Stimulated activated CD8-positive, alpha-beta memory T cell treated with anti-CD3 and anti-CD28 coated beads, Interleukin-15, amount 100 ng/mL, for 48 hours (primary cell): ENCODE results near the gene TNFRSF12A.
A peak's percentile ranks its signal among the peaks of the same experiment; 100 is the strongest.

Source experiments
- DNase-seq, 2 donors: peaks; one replicate each; pipeline ENCODE4 v3.0.0-alpha.2; 2020; ENCODE audit warnings: low read depth in 2 of 2

Gene TNFRSF12A

DNA sequence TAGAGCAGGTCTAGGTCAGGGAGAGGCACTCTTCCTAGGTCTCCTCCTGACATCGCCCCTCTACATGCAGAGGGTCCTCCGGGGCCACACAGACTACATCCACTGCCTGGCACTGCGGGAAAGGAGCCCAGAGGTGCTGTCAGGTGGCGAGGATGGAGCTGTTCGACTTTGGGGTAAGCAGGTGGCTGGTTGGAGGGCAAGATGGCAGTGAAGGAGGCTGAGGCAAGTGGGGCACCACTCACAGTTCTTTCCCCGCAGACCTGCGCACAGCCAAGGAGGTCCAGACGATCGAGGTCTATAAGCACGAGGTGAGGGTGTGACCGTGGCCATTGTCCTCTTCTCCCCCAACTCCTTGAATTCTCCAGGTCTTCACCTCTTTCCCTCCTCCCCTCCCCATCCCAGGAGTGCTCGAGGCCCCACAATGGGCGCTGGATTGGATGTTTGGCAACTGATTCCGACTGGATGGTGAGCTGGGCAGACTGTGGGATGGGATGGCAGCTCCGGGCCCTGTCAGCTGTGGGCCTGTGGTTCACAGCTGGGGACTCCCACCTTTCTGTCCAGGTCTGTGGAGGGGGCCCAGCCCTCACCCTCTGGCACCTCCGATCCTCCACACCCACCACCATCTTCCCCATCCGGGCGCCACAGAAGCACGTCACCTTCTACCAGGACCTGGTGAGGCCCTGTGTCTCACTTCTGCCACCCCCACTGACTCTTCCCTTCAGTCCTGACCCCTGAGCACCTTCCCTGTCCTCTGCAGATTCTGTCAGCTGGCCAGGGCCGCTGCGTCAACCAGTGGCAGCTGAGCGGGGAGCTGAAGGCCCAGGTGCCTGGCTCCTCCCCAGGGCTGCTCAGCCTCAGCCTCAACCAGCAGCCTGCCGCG is 6.7 kb downstream of the TNFRSF12A start:
- no peak for DNase-seq

DNA sequence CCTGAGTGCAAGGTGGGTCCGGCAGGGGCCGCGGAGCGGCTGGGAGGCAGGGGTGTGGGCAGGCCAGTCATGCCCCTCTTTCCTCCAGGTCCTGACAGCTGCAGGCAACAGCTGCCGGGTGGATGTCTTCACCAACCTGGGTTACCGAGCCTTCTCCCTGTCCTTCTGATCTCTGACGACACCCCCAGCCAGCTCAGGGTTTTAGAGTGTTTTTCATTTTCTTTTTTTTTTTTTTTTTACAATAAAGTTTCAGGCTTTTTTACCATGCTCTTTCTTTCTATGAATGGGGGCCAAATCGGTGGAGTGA is 7.3 kb downstream of the TNFRSF12A start:
- no peak for DNase-seq

DNA sequence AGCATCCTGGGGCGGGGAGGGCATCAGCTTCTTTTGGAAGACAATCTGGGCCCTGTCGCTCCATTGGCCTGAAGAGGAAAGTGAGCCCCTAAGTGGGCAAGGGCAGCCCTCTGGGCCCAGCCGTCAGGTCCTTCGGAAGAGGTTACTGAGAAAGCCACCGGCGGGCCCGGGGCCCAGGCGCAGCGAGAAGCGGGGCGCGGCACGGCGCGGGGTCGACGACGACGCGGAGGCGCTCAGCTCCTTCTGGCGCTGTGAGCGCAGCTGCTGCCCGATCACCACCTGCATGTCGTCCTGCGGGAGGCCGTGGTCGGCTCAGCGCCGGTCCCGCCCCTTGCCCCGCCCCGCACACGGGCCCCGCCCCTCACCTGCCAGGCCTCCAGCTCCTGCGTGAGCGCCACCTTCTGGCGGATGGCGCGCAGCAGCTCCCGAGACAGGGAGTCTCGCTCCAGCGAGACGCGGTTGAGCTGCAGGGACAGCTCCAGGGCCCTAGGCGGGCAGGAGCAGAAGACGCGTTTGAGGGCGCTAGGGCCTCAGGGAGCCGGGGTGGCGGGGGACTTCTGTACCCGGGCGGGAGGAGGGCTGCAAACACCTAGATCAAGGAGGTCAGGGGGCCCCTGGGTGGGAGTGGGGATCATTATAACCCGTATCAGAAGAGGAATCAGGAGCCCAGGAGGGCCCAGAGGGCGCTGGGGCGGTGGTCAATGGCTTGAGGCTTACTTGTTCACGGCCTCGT is 8.0 kb downstream of the TNFRSF12A start:
- peak; percentile 79 to 83 for DNase-seq

DNA sequence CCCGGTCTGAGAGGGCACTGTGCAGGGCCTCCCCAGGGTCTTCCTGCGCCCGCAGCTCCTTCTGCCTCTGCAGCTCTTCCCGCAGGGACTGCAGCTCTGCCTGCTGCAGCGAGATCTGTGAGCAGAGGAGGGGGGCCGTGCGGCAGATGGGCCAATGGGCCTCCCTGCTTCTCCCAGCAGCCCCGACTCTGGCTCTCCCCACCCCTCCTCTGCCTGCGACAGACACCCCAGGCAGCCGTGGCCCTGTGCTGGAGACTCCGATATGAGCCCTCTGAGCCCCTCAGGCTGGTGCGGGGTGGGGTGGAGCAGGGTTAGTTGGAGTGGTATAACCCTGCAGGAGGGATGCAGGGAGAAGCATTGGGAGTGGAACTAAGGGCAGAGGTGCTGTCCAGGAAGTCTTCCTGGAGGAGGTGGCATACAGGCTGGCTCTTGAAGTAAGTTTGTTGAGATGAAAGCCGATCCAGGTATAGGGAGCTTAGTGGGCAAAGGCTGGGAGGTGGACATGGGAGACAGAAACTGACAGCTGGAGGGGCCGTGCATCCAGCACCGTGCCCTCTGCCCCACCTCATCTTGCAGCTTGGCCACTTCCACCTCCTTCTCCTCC is 8.7 kb downstream of the TNFRSF12A start:
- no peak for DNase-seq

DNA sequence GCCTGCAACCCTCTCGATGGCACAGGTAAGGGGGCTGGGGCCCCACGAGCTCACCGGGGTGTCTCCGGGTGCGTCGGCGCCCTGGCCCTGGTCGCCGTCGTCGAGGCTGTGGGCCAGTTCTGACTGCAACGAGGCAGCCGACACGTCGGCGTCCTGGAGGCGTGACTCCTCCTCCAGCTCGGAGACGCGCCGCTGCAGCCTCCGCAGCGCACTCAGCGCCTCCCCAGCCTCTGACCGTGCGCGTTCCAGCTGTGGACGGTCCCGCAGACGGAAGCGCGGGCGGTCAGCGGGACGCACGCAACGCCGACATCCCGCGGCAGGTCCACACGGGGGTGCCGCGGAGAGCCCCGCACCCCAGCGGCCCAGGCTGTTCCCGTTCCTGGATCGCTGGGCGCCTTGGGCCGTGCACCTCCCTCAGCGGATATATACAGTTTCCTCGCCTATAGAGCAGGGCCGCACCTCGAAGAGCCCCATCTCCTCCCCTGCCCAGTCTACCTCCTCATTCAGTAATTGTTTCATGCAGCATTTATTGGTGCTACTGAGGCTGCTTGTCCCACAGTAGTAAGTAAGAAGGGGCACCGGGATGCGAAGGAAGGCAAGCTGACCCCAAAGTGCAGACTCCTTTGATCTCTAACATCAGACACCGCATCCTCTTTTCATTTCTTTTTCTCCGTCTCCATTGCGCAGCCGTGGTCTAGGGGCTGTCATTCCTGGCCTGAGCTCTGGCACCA is 9.5 kb downstream of the TNFRSF12A start:
- peak in 1 of 2 donors; percentile 36 for DNase-seq

DNA sequence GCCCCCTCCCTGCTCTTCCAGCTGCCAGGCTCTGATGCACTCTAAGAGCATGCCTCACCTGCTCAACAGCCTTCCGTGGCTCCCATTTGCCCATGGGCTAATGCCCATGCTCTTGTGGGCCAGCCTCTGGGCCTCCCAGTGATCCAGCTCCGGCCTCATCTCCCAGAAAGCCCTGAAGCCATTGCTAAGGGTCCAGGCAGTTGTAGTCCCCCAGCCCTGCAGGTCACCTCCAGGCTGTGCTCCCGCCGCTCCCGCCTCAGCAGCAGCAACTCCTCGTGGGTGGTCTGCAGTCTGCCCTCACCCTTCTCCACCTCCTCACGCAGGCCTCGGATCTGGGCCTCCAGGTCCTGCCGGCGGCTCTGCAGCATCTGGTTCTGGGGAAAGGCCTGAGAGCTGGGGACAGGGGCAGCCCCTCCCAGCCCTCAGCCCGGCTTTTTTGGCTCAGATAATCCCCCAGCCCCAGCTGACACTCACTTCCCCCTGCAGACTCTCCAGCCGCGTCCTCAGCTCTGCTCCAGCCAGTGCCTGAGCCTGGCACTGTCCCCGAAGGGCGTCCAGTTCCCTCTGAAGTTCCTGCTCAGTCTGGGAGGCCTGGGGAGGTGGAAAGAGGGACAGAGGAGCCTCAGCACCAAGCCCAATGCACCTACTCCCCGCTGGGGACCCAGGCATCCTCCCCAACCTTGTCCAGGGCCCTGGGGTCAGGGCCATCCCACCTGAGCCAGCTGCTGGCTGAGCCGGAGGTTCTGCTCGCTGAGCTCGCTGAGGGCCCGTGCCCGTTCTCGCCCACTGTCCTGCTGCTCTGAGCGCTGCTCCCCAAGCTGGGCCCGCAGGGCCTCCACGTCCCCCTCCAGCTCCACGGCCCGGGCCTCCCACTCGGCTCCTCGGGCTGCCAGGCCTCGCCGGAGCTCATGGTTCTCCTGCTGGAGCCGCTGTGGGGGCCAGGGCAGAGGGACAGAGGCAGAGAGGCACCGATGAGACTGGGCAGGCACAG is 10.3 kb downstream of the TNFRSF12A start:
- no peak for DNase-seq

DNA sequence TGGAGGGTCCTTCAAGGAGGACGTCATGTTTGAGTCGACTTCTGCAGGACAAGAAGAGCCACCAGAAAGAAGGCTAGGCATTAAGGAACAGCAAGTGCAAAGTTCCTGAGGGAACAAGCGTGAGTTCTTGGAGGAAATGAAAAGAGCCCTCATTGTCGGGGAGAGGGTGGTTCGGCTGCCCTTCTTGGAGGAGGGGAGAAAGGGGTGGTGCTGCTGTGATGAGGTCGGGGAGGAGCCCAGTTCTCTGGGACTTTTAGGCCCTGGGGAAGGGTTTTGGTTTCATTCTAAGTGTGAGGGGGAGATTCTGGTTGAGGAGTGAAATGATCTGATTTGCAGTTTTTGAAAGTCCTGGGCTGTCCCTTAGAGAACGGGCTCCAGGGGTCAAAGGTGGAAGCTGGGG is 12.5 kb downstream of the TNFRSF12A start:
- DNase-seq, result no peak

DNA sequence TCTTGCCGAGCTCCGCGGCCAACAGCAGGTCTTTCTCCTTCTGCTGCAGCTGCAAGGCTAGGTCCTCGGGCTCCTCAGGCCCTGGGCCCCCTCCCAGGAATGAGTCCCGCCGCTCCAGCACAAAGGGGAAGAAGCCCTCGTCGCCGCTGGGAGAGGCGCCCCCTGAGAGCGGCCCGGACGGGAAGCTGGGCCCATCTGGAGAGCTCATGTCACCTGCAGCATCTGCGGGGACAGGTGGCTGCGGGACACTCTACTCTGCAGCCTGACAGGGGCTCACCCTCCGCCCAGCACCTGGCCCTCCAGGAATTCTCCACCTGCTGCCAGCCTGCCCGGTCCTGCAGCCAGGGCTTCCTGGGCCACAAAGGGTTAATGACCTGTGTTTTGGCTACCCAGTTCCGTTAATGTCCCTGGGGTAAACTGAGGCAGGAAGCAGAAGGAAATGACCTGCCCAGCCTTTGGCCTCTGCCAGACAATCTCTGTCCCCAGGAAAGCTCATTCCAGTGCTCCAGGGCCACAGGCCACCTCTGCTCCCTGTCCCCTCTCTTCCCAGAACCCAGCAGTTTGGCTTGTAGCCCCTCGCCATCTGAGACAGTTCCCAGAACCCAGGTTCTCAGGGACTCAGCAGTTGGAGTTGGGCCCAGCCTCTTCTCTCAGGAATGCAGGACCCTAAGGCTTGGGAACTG is 15.3 kb downstream of the TNFRSF12A start:
- DNase-seq, result no peak

DNA sequence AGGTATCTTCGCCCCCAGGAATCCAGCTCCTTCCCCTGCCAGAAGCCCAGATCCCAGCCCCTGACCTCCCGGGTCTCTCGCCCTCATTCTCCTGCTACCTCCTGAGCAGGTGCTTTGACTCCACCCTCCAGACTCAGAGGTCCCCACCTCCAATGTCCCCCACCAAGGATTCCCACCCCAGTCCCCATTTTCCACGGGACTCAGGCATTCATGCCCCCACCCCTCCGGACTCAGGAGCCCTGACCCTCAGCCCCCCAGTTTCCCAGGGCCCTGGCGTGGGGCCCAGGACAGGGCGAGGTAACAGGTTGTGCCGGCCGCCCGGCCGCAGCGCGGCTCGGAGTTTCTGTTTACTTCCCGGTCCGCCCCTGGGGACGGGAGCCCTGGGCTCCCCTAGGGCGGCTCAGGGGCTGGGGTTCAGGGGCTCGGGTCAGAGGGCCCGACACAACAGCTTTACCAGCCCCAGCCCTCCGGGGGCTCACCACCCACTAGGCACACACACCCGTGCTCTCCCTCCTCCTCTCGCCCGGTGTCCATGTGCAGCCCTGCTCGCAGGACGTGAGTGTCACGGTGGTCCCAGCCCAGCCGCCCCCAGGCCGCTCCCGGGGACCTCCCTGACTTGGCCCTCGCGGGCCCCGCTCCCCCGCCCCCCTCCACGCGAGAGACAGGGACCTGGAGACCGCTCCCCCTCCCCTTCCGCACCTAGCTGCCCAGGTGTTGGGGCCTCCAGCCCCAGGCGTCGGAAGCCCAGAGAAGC is 16.0 kb downstream of the TNFRSF12A start:
- DNase-seq, result no peak

DNA sequence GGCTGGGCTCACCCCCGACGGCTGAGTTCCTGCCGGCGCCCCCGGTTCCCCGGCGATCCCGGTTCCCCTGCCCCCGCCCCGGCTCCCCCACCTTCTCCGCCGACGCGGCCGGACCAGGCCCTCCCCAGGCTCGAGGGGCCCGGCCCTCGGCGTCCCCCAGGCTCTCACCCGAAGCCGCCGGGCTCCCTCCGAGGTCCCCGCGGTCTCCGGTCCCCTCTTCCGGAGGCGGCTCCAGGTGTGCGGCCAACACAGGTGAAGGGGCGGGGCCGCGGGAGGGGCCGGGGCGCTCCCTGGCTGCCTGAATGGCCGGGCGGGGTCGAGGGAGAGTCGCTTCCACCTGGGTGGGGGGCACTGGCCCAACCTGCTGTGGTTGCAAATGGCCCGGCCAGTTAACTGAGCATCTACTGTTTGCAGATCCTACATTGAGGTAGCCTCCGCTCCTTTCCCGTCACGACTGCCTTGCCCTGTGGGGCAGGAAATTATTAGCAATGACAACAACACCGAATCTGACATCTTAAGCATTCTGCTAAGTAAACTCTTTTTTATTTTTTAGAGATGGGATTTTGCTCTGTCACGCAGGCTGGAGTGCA is 16.7 kb downstream of the TNFRSF12A start, which contains the start of gene BICDL2:
Gene BICDL2, minus strand, starts transcription at position 219 of the 590 bp plus-strand sequence. CDS start 1,448 bp downstream, outside the sequence.
- no peak for DNase-seq

DNA sequence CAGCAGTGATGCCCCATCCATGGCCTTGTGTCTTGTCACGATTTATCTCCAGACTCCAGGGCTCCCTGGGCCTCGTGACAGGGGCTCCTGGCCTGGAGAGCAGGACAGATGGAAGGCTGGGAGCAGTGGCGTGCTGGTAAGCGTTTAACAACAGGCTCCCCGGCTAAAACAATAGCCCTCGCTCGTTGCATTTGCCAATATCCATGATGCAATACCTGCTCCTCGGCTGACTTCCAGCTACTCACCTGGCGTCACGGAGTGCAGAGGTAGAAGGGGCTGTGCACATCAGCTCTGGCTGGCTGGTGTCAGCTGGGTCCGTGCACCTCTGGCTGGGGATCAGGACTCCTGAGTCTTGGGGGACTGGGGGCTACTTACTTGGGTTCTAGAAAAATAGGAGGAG is 18.1 kb downstream of the TNFRSF12A start:
- DNase-seq, result no peak

DNA sequence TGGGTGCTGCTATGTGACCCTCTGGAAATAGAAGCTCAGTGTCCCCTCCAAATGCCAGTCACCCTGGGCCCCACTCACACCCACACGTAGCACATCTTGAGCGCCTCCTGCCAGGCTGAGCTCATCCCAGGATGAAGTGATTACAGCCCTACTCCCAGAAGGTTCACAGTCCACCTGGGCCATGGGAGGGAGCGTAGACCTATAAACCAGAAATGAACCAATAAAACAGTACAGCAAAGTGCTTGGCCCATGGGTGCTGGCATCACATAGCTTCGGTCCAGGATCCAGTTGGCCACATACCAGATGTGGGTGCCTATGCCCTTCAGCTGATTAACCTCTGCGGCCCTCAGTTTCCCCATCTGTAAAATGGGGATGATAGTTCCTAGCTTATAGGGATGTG is 18.7 kb downstream of the TNFRSF12A start:
- no peak for DNase-seq

DNA sequence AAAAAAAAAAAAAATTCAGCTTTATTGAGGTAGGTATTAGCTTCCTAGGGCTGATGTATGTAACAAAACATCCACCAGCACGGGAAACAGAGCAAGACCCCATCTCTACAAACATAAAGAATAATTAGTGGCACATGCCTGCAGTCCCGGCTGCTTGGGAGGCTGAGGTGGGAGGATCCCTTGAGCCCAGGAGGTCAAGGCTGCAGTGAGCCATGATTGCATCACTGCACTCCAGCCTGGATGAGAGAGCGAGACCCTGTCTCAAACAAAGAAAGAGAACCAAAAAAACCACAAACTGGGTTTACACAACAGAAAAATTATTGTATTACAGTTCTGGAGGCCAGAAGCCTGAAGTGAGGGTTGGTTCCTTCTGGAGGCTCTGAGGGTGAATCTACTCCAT is 22.2 kb downstream of the TNFRSF12A start:
- no peak for DNase-seq

DNA sequence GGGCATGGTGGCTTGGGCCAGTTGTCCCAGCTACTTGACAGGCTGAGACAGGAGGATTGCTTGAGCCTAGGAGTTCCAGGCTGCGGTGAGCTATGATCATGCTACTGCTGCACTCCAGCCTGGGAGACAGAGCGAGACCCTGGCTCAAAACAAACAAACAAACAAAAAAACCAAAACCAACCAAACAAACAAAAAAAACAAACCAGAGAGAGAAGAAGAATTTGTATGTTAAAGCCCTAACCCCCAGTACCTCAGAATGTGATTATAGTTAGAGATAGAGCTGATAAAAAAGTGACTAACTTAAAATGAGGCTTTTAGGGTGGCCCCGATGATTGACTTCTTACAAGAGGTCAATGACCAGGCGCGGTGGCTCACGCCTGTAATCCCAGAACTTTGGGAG is 24.5 kb downstream of the TNFRSF12A start:
- no peak for DNase-seq

DNA sequence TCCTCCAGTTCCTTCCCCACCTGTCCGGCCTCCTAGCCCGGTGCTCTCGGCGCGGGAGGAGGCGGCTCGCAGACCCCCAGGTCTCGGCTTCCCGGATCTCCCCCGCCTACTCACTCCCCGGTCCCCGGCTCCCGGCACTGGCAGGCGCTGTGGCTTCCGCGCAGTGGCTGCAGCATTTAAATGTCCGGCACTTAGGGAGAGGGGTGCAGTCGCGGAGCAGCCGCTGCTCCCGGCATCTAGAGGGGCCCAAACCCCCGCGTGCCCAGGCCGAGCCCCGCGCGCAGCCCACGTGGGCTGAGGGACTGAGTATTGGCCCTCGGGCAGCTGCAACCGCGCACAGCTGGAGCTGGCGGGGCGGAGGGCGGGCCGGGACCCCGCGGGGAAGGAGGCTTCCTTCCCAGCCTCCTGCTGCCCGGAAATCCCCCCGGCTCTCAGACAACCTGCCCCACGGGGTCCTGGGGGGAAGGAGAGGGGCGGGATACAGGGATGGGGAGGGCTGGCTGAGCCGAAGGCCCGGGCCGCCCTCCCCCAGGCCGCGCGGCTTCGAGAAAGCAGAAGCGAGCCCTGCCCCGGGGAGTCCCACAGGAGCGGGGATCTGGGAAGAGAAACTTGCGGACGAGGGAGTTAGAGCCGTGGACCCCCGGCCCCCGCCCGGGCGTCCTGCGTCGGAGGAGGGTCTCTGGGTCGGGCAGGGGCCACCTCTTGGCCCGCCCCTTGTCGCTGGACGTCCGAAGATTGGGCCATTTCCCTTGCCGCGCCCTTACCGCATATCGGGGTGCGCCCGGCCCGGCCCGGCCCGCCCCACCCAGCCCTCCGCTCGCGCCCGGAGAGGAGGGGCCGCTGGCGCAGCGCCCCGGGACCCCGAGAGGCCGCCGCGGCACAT is 25.8 kb downstream of the TNFRSF12A start, which contains the start of gene MMP25:
Gene MMP25, plus strand, starts transcription at position 804 of the 883 bp plus-strand sequence. CDS start 357 bp downstream, outside the sequence.
- no peak for DNase-seq

DNA sequence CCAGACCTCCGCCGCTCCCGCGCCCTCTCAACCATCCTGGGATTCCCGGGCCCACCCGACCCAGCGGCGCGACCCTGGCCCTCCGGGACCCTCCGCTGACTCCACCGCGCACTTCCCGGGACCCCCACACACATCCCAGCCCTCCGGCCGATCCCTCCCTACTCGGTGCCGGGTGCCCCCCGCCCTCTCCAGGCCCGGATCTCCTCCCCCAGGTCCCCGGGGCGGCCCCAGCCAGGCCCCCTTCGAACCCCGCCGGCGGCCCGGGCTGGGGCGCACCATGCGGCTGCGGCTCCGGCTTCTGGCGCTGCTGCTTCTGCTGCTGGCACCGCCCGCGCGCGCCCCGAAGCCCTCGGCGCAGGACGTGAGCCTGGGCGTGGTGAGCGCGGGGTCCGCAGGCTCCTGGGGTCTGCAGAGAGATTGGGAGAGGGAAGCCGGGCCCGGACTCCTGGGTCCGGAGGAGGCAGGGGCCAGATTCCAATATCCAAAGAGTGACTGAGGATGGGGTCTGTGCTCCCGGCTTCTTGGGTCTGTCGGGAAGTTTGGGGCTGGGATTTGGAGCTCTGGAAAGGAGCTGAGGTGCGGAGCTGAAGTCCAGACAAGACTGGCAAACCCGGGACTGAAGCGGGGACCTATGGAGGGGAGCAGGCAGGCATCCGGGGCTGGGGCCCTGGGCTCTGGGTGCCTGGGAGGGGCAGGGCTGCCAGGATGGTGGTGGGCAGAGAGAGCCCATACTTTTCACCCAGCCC is 26.6 kb downstream of the TNFRSF12A start:
- no peak for DNase-seq

DNA sequence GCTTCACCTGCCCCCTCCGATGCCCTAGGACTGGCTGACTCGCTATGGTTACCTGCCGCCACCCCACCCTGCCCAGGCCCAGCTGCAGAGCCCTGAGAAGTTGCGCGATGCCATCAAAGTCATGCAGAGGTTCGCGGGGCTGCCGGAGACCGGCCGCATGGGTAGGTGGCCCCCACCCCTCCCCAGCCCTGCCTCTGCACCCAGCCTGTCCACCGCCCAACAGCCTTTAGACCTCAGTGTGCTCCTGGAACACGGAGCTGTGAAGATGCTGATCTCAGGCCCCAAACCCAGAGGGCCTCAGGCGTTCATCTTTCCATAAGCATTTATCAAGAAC is 27.2 kb downstream of the TNFRSF12A start:
- DNase-seq, result no peak
